G401 (cell line): ENCODE results near the gene E2F6. TPM values are rescaled to one million over a fixed set of nuclear protein-coding genes. Genes with fewer than 3 reads are reported as not detected.

Experiments
- DNase-seq: peaks from one replicate; pipeline ENCODE4 v3.0.0-alpha.2; 2015; ENCODE audit warnings: low spot score
- in situ Hi-C: cut with HindIII; loops from 2 replicates; pipeline ENCODE4 v1.10.0; 2016; ENCODE audit warnings: low sequenced_read_pairs, mixed read lengths
- total RNA-seq: library from RNA; depleted of rRNA; stranded (reverse); fragments of >200 nt; shearing (Covaris generic); gene quantifications from 2 replicates; pipeline ENCODE4 v1.2.3, GENCODE V29; 2014

The E2F6 gene
- total RNA-seq, 1 experiment from 2014 or later: 60.8 TPM

DNA sequence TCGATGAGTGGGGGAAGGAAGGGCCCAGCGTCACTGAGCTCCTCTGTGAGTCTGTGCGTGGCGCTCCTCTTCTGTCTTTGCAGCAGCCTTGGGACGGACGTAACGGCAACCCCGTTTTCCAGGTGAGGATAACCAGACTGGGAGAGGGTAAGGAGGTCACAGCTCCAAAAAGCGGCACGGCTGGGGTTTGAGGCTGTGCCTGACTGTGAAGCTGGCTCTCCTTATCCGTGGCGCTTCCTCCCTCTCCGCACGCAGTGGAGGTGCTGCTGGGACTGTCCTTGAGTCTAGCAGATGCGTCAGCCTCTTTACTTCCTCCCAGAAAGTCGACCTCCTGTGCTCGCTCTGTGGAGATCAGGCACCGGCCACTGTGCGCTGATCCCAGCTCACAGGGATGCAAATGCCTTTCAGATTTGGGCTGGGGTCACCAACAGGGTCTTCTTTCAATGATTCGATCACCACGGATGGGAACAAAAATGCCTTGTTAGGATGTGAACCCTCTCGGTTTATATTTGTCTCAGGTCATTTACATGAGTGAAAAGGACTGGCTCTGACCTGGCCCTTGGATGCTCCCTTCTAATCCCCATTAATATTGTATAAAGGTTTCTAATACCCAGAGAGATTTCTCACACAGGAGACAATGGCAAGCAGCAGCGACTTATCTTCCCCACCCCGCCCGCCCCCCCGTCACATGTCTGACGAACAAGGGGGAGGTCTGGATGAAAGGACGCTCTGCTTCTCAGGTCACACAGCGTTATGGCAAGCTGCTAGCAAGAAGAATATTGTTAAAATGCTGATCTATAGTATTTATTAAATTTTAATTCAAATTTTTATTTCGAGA, 30.1 kb upstream of the E2F6 start:
- peak; percentile 63 for DNase-seq
- in situ Hi-C loops: no loop called here

- in situ Hi-C loops: no loop called here
- DNase-seq: no peak
These were observed 28.3 kb upstream of the E2F6 start for GRCh38 chr2:11494310-11494709.

- no peak for DNase-seq
- in situ Hi-C loops: no loop called here
These were observed 27.3 kb upstream of the E2F6 start for GRCh38 chr2:11493282-11493681.

GRCh38 chr2:11492720-11493119, 26.8 kb upstream of the E2F6 start:
- in situ Hi-C loops: no loop called here
- DNase-seq: no peak

GRCh38 chr2:11492244-11492643, 26.3 kb upstream of the E2F6 start:
- no peak for DNase-seq
- in situ Hi-C loops: no loop called here

DNA sequence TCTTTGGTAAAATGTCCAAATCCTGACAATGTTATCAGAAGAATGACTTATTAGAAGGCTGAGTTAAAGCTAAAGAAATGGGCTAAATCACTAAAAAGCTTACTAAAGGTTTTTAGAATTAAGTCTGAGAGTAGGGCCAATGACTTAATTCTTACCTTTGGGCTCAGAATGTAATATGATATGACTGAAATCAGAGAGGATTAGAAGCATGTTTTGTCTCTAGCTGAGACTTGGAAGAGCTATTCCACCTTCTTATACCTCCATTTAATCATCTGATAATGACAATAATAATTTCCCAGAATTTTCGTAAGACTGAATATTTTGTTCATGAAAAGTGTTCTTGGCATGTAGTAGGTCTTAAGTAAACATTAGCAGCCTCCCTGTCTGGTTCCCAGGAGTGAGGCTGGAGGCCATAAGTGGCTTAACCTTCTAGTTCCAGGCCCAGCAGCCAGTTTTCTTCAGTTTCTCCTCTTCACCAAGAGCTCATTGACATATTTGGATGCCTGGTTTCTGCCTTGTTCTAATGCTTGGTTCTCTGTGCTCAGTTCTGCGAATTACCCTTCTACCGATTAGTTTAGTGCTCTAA, 25.5 kb upstream of the E2F6 start:
- in situ Hi-C loops: no loop called here
- no peak for DNase-seq

DNA sequence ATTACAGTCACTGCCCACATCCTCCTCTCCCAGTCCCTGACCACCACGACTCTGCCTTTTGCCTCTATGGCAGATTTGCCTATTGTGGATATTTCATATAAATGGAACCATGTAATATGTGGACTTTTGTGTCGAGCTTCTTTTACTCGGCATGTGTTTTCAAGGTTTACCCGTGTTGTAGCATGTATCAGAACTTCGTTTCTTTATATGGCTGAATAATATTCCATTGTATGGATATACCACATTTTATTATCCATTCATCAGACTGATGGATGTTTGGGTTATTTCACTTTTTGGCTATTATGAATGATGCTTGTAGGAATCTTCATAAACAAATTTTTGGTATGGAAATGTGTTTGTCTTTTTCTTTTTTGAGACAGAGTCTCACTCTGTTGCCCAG, 24.2 kb upstream of the E2F6 start:
- DNase-seq: no peak
- in situ Hi-C loops: no loop called here

DNA sequence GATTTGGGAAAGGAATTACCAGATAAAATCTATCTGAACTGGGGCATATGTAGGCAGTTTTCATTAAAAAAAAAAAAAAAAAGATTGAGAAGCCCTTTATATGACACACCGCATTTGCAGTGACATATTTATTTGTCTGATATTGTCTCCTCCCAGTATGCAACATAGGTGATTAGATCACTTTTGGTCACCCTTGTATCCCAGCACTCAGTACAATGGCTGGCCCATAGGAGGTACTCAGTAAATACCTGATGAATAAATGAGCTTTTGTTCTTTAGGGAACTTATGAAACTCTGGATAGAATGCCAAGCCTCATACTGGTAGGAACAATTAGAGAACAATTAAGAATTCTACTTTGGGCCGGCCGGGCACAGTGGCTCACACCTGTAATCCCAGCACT, 22.8 kb upstream of the E2F6 start:
- in situ Hi-C loops: no loop called here

GRCh38 chr2:11483806-11484617, 18.1 kb upstream of the E2F6 start:
- DNase-seq: peak; percentile 29
- in situ Hi-C loops: no loop called here

More for the DNA sequence above, 22.8 kb upstream of the E2F6 start:
- no peak for DNase-seq

DNA sequence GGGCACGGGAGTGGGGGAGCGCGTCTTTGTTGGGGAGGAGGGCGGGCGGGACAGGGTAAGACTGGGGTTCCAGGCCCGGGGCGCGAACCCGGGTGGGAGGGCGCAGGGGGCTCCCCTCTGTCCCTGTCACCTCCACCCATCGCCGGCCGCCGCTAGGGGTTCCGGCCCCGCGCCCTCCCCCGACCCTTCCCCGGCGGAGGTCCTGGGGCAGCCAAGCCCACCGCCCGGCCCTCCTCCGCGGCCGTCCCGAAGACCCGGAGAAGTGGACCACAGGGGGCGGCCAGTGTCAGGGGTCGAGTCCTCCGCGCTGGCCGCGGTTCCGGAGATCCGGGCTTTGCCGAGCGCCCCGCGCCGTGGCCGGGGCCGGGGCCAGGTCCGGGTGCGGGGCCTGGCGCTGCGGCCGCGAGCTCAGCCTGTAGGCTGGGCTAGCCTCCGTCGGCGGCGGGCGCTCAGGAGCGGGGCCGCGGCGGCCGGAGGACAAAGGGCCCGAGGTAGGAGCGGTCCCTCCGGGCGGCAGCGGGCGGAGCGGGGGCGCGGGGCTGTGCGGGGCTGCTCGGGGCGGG, 16.6 kb upstream of the E2F6 start:
- in situ Hi-C loops: no loop called here
- DNase-seq: peak; percentile 36

- no peak for DNase-seq
- in situ Hi-C loops: no loop called here
These were observed 16.0 kb upstream of the E2F6 start for GRCh38 chr2:11481789-11482472.

DNA sequence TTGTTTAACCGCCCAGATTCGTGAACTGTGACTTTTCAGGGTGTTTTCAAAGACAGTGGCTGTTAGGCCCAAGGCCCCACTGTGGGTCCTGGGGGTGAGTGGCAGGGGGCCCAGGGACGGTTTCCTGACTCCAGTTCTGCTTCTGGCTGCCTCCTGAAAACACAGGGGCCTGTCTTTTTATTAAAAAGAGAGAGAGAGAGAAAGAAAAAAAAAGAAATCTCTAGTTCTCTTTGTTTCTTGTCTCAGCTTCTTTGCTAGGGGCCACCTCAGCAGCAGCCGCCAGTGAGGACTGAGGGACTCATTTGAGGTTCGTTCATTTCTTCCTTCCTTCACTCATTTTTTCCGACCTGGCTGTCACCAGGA, 15.4 kb upstream of the E2F6 start:
- DNase-seq: no peak
- in situ Hi-C loops: no loop called here

DNA sequence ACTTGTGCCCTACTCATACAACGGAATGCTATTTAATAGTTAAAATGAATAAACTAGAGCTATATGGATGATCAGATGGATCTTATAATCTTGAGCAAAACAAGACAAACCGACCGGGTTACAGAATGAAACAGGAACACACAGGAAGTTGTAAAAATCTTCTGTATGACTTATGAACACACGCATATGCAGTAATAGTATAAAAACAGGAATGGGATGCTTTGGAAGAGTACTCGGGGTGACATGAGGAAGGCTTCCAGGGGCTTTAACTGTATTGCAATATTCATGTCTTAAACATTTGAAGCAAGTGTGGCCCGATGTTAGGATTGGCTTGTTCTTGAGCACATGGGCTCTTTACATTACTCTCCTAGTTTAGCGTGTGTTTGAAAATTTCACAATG, 14.9 kb upstream of the E2F6 start:
- in situ Hi-C loops: no loop called here
- DNase-seq: no peak

- in situ Hi-C loops: no loop called here
- DNase-seq: no peak
These were observed 14.4 kb upstream of the E2F6 start for GRCh38 chr2:11480406-11480805.

DNA sequence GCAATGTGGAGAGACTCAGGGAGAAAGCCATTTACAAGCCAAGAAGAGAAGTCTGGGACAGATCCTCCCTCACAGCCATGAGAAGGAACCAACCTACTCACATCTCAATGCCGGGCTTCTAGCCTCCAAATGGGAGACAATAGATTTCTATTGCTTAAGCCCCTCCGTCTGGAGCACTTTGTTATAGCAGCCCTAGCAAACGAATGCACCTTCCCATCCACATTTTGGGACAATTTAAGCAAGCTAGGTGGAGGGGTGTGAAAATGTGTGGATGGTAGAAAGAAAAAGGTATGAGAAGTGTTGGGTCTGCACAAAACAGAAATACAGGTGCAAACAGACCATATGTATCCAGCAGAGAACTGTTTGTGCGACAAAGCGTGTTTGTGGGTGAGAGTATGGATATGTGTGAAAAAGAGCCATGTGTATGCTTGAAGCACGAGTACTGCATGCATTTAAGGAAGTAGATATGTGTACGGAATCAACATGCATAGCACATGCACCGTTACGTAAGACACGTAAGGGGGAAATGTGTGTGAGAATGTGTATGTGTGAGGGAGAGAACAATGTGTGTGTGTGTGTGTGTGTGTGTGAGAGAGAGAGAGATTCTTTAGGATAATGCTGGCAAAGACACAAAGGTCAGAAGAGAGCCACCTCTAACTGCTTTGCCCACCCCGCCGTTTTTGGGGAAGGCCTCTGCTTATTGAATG, 13.1 kb upstream of the E2F6 start:
- in situ Hi-C loops: no loop called here
- no peak for DNase-seq

DNA sequence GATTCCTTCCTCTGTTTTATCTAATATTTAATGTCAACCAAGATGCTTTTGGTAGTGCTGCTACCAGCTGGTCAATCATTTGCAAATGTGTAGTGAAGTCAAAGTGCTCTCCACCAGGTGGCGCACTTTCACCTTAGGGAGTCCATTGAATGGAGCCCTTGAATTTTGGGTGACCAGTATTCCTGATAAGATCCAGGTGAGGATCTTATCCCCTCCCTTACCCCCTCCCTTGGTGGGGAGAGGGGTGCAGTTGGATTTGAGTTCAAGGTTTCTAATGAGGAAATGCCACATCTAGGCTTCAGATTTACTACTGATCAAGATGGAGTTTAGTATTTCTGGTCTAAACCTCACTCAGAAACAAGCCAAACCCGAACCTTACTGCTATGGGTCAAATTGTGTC, 12.0 kb upstream of the E2F6 start:
- peak; percentile 94 for DNase-seq
- in situ Hi-C loops: no loop called here

DNA sequence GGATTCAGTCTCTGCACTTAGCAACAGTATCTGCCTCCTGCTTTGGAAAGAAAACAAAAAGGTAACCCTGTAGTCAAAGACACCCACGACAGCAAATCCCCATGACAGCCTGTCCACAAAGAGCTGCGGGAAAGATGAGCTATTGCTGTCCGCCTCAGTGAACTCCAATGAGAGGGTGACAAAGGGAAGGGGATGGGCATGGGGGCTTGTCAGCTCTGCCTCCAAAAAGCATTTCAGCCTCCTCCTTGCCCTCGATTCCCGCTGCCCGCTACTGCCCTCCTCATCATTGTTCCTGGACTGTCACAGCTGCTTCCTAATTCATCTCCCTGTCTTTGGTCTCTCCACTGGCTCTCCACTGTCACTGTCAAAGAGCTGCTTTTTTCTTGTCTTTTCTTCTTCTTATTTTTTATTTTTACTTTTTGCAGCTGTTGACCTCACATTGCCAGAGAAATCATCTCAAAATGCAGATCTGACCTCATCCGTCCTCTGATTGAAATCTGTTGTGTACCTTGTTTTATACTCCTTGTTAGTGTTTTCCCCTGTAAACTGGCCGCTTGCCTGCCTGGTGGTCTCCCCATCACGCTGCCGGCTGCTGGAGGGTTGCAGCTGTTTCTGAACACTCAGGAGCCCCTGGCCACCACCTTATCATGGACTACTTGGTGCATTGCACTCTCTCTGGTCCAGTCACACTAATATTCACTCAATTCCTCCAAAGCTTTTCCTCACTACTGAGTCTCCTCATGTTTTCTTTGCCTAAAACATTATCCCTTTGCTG, 7.9 kb upstream of the E2F6 start:
- in situ Hi-C loops: no loop called here
- no peak for DNase-seq

GRCh38 chr2:11467749-11468148, 1.8 kb upstream of the E2F6 start:
- in situ Hi-C loops: no loop called here
- no peak for DNase-seq
